Brain microvascular endothelial cell (primary cell): Measurements from ENCODE around the gene AANAT.

Source experiments
- DNase-seq: peaks from one replicate; pipeline ENCODE4 v3.0.0-alpha.2; 2020
- H3K27ac ChIP-seq: fragments of 250-450 bp; sonication (Bioruptor Pico); 2 replicates; pipeline ENCODE4 v1.5.1; 2020; ENCODE audit warnings: mild to moderate bottlenecking, moderate library complexity
- H3K27me3 ChIP-seq: fragments of 250-450 bp; sonication (Bioruptor Pico); replicated peaks from 2 replicates; pipeline ENCODE4 v1.5.1; 2020; ENCODE audit warnings: mild to moderate bottlenecking
- H3K36me3 ChIP-seq: fragments of 250-450 bp; sonication (Bioruptor Pico); replicated peaks from 2 replicates; pipeline ENCODE4 v1.5.1; 2020; ENCODE audit warnings: mild to moderate bottlenecking
- H3K4me3 ChIP-seq: 2 replicates; pipeline ENCODE4 v1.5.1; 2011; ENCODE audit warnings: low read depth, mild to moderate bottlenecking, control low read depth, low read length, moderate library complexity
- in situ Hi-C: cut with HindIII; loops from 2 replicates; pipeline ENCODE4 v1.10.0; 2017; ENCODE audit warnings: low sequenced_read_pairs, low pct_ligation_motif_present
- TF ChIP-seq, protein P1 (sequence below): IDR thresholded peaks from 2 replicates; pipeline ENCODE4 v1.5.1; 2011; ENCODE audit warnings: low read depth, mild to moderate bottlenecking, moderate library complexity, low read length, control low read depth, inconsistent platforms; ENCODE audit errors: missing control alignments

Gene AANAT

DNA sequence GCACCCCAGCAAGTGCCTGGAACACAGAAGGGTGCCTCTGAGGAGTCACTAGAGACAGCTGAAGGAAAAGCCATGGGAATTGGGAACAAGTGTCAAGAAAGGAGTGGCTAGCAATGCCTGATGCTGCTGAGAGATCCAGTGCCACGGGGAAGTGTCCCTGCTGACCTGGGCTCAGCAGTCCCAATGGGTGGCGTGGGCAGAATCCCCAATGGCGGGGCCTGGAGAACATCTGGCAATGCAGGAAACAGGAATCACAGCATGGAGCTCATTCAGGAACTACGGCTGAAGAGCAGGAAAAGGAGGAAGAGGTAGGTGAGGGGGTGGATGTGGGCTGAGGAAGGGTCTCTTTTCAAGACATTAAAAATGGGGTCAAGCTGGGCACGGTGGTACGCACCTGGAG lies 44.5 kb upstream of the AANAT start:
- TF ChIP-seq, protein P1, sequence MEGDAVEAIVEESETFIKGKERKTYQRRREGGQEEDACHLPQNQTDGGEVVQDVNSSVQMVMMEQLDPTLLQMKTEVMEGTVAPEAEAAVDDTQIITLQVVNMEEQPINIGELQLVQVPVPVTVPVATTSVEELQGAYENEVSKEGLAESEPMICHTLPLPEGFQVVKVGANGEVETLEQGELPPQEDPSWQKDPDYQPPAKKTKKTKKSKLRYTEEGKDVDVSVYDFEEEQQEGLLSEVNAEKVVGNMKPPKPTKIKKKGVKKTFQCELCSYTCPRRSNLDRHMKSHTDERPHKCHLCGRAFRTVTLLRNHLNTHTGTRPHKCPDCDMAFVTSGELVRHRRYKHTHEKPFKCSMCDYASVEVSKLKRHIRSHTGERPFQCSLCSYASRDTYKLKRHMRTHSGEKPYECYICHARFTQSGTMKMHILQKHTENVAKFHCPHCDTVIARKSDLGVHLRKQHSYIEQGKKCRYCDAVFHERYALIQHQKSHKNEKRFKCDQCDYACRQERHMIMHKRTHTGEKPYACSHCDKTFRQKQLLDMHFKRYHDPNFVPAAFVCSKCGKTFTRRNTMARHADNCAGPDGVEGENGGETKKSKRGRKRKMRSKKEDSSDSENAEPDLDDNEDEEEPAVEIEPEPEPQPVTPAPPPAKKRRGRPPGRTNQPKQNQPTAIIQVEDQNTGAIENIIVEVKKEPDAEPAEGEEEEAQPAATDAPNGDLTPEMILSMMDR, result no peak
- H3K36me3 ChIP-seq, result no peaks in the 10 kb centered on the region
- H3K27me3 ChIP-seq, result no peaks in the 10 kb centered on the region
- no peak for DNase-seq
- in situ Hi-C loops, result no loop called here
- no peak overlapping the region for H3K27ac ChIP-seq
- no peak overlapping the region for H3K4me3 ChIP-seq

DNA sequence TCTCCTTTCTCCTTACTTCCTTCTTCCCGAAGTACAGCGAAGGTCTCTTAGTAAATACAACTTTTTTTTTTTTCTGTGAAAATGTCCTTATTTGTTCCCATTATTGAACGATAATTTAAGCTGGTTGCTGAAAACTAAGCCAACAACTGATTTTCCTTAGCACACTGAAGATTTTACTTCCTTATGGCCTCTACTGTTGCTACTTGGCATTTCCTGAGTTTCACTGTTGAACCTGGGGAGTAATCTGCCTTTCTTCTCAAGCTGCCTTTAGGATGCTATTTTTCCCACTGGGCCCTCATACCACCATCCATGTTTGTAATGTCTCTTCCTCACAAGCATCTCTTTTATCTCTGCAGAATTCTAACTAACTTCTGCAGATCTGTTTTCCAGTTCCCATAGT lies 40.5 kb upstream of the AANAT start:
- TF ChIP-seq, protein P1, result no peak
- Histone ChIP-seq H3K27me3 (no peaks in the 10 kb centered on the region), H3K36me3 (no peaks in the 10 kb centered on the region), H3K27ac (no peak overlapping the region), H3K4me3 (no peak overlapping the region)
- in situ Hi-C loops, result no loop called here
- no peak for DNase-seq

DNA sequence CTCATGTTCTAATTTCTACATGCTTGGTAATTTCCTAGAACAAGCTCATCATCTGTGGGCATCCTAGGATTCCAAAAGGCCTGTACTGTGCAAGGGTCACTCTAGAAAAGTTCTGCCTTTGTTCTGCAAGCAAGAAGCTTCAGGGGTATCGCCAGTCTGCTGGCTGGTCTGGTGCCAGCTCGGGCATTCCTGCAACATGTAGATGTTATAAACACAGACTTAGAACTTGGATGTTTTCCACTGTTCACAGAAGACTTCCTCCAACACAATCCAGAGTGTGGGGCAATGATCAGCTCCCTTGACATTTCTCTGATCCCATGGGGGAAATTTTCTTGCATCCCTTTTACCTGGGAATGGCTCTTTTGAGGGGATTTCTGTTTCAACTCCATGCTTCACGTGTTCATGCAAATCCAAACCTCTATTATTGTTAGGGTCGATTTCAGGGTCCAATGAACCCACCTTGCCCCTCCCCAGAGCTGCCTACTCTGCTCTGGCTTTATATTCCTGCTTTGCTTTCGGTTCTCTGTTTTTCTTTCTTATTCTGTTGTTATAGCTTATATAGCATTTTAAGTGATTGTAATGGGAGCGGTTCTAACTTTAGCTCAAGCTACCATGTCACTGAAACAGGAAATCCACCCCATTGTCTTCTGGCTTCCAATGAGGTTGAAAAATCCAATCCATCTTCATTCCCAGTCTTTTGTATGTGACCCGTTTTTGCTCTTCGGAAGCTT lies 39.7 kb upstream of the AANAT start:
- H3K27ac ChIP-seq, result no peak overlapping the region
- DNase-seq, result no peak
- H3K27me3 ChIP-seq, result no peaks in the 10 kb centered on the region
- TF ChIP-seq, protein P1, result no peak
- in situ Hi-C loops, result no loop called here
- H3K36me3 ChIP-seq, result no peaks in the 10 kb centered on the region
- H3K4me3 ChIP-seq, result no peak overlapping the region

DNA sequence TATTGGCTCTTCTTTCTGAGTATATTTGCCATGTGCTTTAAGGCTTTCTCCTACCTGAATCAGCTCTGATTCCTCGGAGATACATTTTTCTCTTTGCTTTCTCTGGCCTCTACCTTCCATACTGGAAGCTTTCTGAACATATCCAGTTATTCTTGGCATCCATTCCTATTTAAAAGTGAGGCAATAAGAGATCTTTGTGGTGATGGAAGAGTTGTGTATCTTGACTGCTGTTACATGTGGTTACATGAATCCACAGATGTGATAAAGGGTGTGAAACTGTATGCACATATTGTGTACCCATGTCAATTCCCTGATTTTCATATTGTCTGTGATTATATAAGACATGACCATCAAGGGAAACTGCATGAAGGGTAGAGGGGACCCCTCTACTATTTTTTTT lies 38.9 kb upstream of the AANAT start:
- TF ChIP-seq, protein P1, result no peak
- Histone ChIP-seq H3K36me3 (no peaks in the 10 kb centered on the region), H3K27ac (no peak overlapping the region), H3K27me3 (no peaks in the 10 kb centered on the region), H3K4me3 (no peak overlapping the region)
- in situ Hi-C loops, result no loop called here
- no peak for DNase-seq

DNA sequence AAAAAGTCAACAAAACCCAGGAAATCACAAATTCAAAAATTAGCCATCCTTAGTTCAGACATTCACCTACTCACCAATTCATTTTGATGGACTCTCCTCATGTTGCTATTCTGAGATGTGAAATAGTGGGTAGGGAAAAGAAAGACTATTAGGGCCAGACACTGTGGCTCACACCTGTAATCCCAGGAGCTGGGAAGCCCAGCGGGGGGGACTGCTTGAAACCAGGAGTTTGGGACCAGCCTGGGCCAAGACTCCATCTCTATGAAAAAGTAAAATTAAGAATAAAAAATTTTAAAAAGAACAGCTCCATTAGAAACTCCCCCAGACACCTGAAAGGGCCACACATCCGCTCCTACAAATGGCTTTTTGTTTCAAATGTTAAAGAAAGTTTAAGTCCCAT lies 35.9 kb upstream of the AANAT start:
- Histone ChIP-seq H3K36me3 (no peaks in the 10 kb centered on the region), H3K4me3 (no peak overlapping the region), H3K27ac (no peak overlapping the region), H3K27me3 (no peaks in the 10 kb centered on the region)
- TF ChIP-seq, protein P1, result no peak
- in situ Hi-C loops, result no loop called here
- DNase-seq, result no peak

DNA sequence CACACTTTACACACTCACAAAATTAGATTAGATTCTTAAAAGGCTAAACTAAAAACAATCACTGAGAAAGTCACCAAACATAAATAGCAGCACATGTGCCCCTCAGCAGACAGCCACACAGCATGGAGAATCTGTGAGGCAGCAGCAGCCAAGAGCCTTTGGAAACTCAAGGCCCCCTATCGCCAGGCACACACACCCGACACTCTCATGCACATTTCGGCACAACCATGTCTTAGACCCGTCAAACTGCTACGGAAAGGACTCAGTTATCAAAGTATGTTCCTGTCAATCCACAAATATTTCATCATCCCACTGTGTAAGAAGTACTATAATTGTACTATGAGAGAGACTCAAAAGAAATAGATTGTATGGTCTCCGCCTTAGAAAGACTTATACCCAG lies 35.4 kb upstream of the AANAT start:
- Histone ChIP-seq H3K36me3 (no peaks in the 10 kb centered on the region), H3K4me3 (no peak overlapping the region), H3K27ac (no peak overlapping the region), H3K27me3 (no peaks in the 10 kb centered on the region)
- TF ChIP-seq, protein P1, result no peak
- in situ Hi-C loops, result no loop called here
- DNase-seq, result no peak
